ENCODE data around the gene CD79A.

- no peak for TF ChIP-seq POLR2A (IDR thresholded peaks at IDR 0.05)
- TF ChIP-seq CTCF (IDR thresholded peaks at IDR 0.05), result no peak
- no peak for TF ChIP-seq POLR2AphosphoS5 (IDR thresholded peaks at IDR 0.05)
These were observed 12.8 kb downstream of the CD79A start for GRCh38 chr19:41889896-41890295.
